HepG2 (cell line): ENCODE data around the gene VEGFA. TPM values are rescaled to one million over a fixed set of nuclear protein-coding genes. Genes with fewer than 3 reads are reported as not detected.

Source experiments
- ARHGAP35 ChIP-seq: sonication (generic); formaldehyde crosslinking; IDR thresholded peaks from 2 replicates; pipeline ENCODE4 v1.9.0; 2022; ENCODE audit warnings: mild to moderate bottlenecking, inconsistent platforms, moderate library complexity, missing genetic modification reagents, borderline replicate concordance
- ARNTL ChIP-seq: sonication (generic); formaldehyde crosslinking; IDR thresholded peaks from 2 replicates; pipeline ENCODE4 v1.4.0; 2020; ENCODE audit warnings: mild to moderate bottlenecking, missing genetic modification reagents
- CTCF ChIP-seq: sonication (generic); formaldehyde crosslinking; IDR thresholded peaks from 2 replicates; pipeline ENCODE4 v1.5.0; 2020; ENCODE audit warnings: mild to moderate bottlenecking, missing genetic modification reagents, moderate library complexity
- HNF1B ChIP-seq: sonication (generic); formaldehyde crosslinking; IDR thresholded peaks from 2 replicates; pipeline ENCODE4 v1.5.1; 2020; ENCODE audit warnings: mild to moderate bottlenecking, moderate library complexity, missing genetic modification reagents
- JUNB ChIP-seq: sonication (generic); formaldehyde crosslinking; IDR thresholded peaks from 2 replicates; pipeline ENCODE4 v1.8.0; 2022; ENCODE audit warnings: missing genetic modification reagents, mild to moderate bottlenecking, borderline replicate concordance
- NFIC ChIP-seq: IDR thresholded peaks from 2 replicates; pipeline ENCODE4 v1.6.1; 2012; ENCODE audit warnings: mild to moderate bottlenecking, low read length, inconsistent platforms
- PLSCR1 ChIP-seq: sonication (generic); formaldehyde crosslinking; IDR thresholded peaks from 2 replicates; pipeline ENCODE4 v1.5.0; 2020; ENCODE audit warnings: missing genetic modification reagents, mild to moderate bottlenecking, borderline replicate concordance
- RARA ChIP-seq: IDR thresholded peaks from 2 replicates; pipeline ENCODE4 v1.6.1; 2016; ENCODE audit warnings: missing genetic modification reagents, missing compliant biosample characterization
- TFDP1 ChIP-seq: IDR thresholded peaks from 2 replicates; pipeline ENCODE4 v1.6.1; 2016; ENCODE audit warnings: missing compliant biosample characterization, missing genetic modification reagents, borderline replicate concordance
- TGIF2 ChIP-seq: IDR thresholded peaks from 2 replicates; pipeline ENCODE4 v1.6.1; 2016; ENCODE audit warnings: control low read depth, missing compliant biosample characterization
- ZMYM2 ChIP-seq: sonication (generic); formaldehyde crosslinking; IDR thresholded peaks from 2 replicates; pipeline ENCODE4 v1.8.0; 2022; ENCODE audit warnings: mild to moderate bottlenecking, missing genetic modification reagents
- ZNF230 ChIP-seq: sonication (generic); formaldehyde crosslinking; IDR thresholded peaks from 2 replicates; pipeline ENCODE4 v1.4.0; 2020; ENCODE audit warnings: mild to moderate bottlenecking, missing genetic modification reagents
- ZNF292 ChIP-seq: sonication (generic); formaldehyde crosslinking; IDR thresholded peaks from 2 replicates; pipeline ENCODE4 v1.8.1; 2022; ENCODE audit warnings: mild to moderate bottlenecking, low read depth, missing genetic modification reagents, borderline replicate concordance
- ZNF510 ChIP-seq: sonication (generic); formaldehyde crosslinking; IDR thresholded peaks from 2 replicates; pipeline ENCODE4 v1.4.0; 2020; ENCODE audit warnings: low read depth, mild to moderate bottlenecking, missing genetic modification reagents
- ZNF570 ChIP-seq: sonication (generic); formaldehyde crosslinking; IDR thresholded peaks from 2 replicates; pipeline ENCODE4 v1.4.0; 2020; ENCODE audit warnings: mild to moderate bottlenecking, missing genetic modification reagents, borderline replicate concordance
- ZNF614 ChIP-seq: IDR thresholded peaks from 2 replicates; pipeline ENCODE4 v1.6.1; 2018; ENCODE audit warnings: missing biosample characterization, missing genetic modification reagents, inconsistent platforms, borderline replicate concordance
- ZNF768 ChIP-seq: sonication (generic); formaldehyde crosslinking; IDR thresholded peaks from 2 replicates; pipeline ENCODE4 v1.4.0; 2020; ENCODE audit warnings: missing genetic modification reagents
- polyA plus RNA-seq, 8 experiments: library from polyadenylated mRNA; depleted of rRNA in 3 of 8; stranded (reverse) in 7 of 8; unstranded in 1 of 8; fragments of >200 nt; fragmentation: Illumina TruSeq in 4 of 8; extraction: Trizol in 4 of 8; gene quantifications; 2 replicates each; pipeline versions ENCODE4 v1.2.1 to v1.2.3, GENCODE V29; 2011 to 2016; ENCODE audit warnings: low read depth in 4 of 8, missing spikeins in 1 of 8, mixed read lengths in 1 of 8; ENCODE audit not compliant: insufficient read depth in 1 of 8
- total RNA-seq, 5 experiments: library from RNA; depleted of rRNA; stranded (reverse); fragments of >200 nt; fragmentation: Illumina TruSeq; extraction: Trizol; gene quantifications; 2 replicates each; pipeline ENCODE4 v1.2.3, GENCODE V29; 2016; ENCODE audit warnings: low read depth in 1 of 5
- TF ChIP-seq, protein P1 (sequence below): sonication (generic); formaldehyde crosslinking; IDR thresholded peaks from 2 replicates; pipeline ENCODE4 v1.4.0; 2020; ENCODE audit warnings: missing genetic modification reagents
- TF ChIP-seq, protein P2 (sequence below): sonication (generic); formaldehyde crosslinking; conservative IDR thresholded peaks from 2 replicates; pipeline ENCODE4 v1.8.0; 2022; ENCODE audit warnings: mild to moderate bottlenecking, moderate library complexity, missing genetic modification reagents

The VEGFA gene
- total and polyA plus RNA-seq, 2 of the 13 experiments (the other 11 are each of a cell fraction or from before 2014, with no cell fraction given): 68.1 to 629 TPM

DNA sequence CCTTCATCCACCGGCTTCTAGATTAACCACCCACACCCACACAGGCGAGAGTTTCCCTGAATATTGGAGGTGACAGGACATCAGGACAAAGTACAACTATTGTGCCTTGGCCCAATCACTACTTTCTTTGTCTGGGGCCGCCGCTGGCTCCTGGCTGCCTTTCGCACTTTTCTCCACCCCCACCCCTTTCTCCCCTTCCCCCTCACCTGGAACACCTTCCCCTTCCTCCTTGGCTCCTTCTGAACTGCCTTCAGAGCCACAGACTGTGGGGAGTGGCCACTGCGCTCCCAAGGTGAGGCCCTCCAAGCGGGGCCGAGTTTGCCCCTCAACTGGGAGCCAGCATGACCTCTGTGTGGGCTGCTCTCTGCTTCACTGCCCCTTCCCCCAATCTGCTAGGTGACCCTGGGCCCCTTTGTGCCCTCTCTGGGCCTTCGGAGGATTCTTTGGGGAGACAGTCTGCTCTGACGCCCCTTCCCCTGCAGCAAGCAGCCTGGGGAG, 3.0 kb upstream of the VEGFA start (continued):
- no peak for TF ChIP-seq ARHGAP35 (CRISPR knock-in tag)
- TF ChIP-seq NFIC: no peak
- no peak for TF ChIP-seq TFDP1
- no peak for TF ChIP-seq PLSCR1
- TF ChIP-seq, protein P1, sequence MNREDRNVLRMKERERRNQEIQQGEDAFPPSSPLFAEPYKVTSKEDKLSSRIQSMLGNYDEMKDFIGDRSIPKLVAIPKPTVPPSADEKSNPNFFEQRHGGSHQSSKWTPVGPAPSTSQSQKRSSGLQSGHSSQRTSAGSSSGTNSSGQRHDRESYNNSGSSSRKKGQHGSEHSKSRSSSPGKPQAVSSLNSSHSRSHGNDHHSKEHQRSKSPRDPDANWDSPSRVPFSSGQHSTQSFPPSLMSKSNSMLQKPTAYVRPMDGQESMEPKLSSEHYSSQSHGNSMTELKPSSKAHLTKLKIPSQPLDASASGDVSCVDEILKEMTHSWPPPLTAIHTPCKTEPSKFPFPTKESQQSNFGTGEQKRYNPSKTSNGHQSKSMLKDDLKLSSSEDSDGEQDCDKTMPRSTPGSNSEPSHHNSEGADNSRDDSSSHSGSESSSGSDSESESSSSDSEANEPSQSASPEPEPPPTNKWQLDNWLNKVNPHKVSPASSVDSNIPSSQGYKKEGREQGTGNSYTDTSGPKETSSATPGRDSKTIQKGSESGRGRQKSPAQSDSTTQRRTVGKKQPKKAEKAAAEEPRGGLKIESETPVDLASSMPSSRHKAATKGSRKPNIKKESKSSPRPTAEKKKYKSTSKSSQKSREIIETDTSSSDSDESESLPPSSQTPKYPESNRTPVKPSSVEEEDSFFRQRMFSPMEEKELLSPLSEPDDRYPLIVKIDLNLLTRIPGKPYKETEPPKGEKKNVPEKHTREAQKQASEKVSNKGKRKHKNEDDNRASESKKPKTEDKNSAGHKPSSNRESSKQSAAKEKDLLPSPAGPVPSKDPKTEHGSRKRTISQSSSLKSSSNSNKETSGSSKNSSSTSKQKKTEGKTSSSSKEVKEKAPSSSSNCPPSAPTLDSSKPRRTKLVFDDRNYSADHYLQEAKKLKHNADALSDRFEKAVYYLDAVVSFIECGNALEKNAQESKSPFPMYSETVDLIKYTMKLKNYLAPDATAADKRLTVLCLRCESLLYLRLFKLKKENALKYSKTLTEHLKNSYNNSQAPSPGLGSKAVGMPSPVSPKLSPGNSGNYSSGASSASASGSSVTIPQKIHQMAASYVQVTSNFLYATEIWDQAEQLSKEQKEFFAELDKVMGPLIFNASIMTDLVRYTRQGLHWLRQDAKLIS (CRISPR knock-in tag): no peak
- no peak for TF ChIP-seq JUNB (CRISPR knock-in tag)
- TF ChIP-seq TGIF2: no peak
- 0 out of 2 replicates have a peak, but pooled peaks have one; percentile 23 for TF ChIP-seq ZNF230
- no peak for TF ChIP-seq ZNF510 (CRISPR knock-in tag)
- no peak for TF ChIP-seq CTCF (CRISPR knock-in tag)
- TF ChIP-seq ZNF292 (CRISPR knock-in tag): peak; percentile 43; the same call in 1 of the 2 replicates
- no peak for TF ChIP-seq ARNTL (CRISPR knock-in tag)
- no peak for TF ChIP-seq ZNF570 (CRISPR knock-in tag)
- no peak for TF ChIP-seq RARA (CRISPR knock-in tag)
- no peak for TF ChIP-seq HNF1B (CRISPR knock-in tag)
- TF ChIP-seq, protein P2, sequence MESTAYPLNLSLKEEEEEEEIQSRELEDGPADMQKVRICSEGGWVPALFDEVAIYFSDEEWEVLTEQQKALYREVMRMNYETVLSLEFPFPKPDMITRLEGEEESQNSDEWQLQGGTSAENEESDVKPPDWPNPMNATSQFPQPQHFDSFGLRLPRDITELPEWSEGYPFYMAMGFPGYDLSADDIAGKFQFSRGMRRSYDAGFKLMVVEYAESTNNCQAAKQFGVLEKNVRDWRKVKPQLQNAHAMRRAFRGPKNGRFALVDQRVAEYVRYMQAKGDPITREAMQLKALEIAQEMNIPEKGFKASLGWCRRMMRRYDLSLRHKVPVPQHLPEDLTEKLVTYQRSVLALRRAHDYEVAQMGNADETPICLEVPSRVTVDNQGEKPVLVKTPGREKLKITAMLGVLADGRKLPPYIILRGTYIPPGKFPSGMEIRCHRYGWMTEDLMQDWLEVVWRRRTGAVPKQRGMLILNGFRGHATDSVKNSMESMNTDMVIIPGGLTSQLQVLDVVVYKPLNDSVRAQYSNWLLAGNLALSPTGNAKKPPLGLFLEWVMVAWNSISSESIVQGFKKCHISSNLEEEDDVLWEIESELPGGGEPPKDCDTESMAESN (CRISPR knock-in tag): no peak
- no peak for TF ChIP-seq ZMYM2
- TF ChIP-seq ZNF614: no peak
- TF ChIP-seq ZNF768 (CRISPR knock-in tag): peak; percentile 88
